ENCODE data around the gene DAB2IP. TPM values are rescaled to one million over a fixed set of nuclear protein-coding genes. Genes with fewer than 3 reads are reported as not detected.

Gene DAB2IP
- total and polyA plus RNA-seq, 2 donors from 2014 or later: 33.8 to 105 TPM

- DNase-seq: no peak
- TF ChIP-seq, protein P1, sequence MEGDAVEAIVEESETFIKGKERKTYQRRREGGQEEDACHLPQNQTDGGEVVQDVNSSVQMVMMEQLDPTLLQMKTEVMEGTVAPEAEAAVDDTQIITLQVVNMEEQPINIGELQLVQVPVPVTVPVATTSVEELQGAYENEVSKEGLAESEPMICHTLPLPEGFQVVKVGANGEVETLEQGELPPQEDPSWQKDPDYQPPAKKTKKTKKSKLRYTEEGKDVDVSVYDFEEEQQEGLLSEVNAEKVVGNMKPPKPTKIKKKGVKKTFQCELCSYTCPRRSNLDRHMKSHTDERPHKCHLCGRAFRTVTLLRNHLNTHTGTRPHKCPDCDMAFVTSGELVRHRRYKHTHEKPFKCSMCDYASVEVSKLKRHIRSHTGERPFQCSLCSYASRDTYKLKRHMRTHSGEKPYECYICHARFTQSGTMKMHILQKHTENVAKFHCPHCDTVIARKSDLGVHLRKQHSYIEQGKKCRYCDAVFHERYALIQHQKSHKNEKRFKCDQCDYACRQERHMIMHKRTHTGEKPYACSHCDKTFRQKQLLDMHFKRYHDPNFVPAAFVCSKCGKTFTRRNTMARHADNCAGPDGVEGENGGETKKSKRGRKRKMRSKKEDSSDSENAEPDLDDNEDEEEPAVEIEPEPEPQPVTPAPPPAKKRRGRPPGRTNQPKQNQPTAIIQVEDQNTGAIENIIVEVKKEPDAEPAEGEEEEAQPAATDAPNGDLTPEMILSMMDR (IDR thresholded peaks at IDR 0.05; ENCODE audit: borderline replicate concordance, extremely low read depth, insufficient read depth): no peak
- no peaks in the 10 kb centered on the region for H3K4me1 ChIP-seq (ENCODE audit: control insufficient read depth in 2 of 3, insufficient read depth in 2 of 3, low read depth in 1 of 3, low read length in 3 of 3)
- H3K27ac ChIP-seq (ENCODE audit: low read depth in 2 of 2, low read length in 2 of 2): no peak overlapping the region
- H3K27me3 ChIP-seq (ENCODE audit: control insufficient read depth, insufficient read depth, low read length): no peaks in the 10 kb centered on the region
- intact Hi-C loops (cut with DNase I): no loop called here
- H3K36me3 ChIP-seq (ENCODE audit: control insufficient read depth in 2 of 3, insufficient read depth in 3 of 3, low read length in 3 of 3): no peaks in the 10 kb centered on the region
- no peak overlapping the region for H3K4me3 ChIP-seq (ENCODE audit: low read length in 3 of 3)
- no peak overlapping the region for H3K9ac ChIP-seq (ENCODE audit: low read length in 3 of 3)
- H3K9me3 ChIP-seq (ENCODE audit: control insufficient read depth in 2 of 3, insufficient read depth in 1 of 3, low read length in 3 of 3): peaks cover 0 to 9% (median 2%) of the 10 kb centered on the region in 3 donors
- FAIRE-seq: no peak
Measured at GRCh38 chr9:121808781-121809180, 157.3 kb downstream of the DAB2IP start.

DNA sequence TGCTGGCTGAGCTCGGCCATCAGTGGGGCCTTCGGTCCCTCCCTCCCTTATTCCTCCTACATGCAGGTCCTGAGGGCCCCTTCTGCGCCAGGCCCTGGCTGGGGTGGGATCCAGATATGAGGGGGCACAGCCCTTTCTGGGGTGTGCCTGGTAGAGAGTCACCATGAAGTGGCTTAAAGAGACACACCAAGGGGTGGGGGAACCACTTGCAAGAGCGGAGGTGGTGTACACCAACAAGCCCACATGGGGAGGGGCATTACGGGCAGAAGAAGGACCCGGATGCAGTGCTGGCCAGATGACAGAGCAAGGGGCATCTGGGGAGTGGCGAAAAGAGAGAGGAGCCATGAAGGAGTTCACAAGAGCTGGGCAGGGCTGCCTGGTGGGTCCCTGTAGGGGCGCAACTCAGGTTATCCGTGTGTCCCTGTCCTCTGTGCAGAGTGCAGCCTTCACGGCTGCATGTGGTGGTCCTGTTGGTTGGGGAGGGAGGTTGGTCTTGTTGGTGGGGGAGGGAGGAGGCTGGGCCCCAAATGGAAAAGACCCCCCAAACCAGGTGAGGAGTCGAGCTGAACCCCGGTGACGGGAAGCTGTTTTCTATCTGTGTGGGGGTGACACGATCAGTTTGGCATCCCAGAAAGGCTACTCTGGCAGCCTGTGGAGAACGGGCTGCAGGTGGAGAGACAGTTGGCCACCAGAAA lies 158.1 kb downstream of the DAB2IP start:
- DNase-seq (no peak), FAIRE-seq (no peak)
- Histone ChIP-seq H3K27me3 (ENCODE audit: control insufficient read depth, insufficient read depth, low read length) (no peaks in the 10 kb centered on the region), H3K4me1 (ENCODE audit: control insufficient read depth in 2 of 3, insufficient read depth in 2 of 3, low read depth in 1 of 3, low read length in 3 of 3) (no peaks in the 10 kb centered on the region), H3K9ac (ENCODE audit: low read length in 3 of 3) (no peak overlapping the region), H3K36me3 (ENCODE audit: control insufficient read depth in 2 of 3, insufficient read depth in 3 of 3, low read length in 3 of 3) (no peaks in the 10 kb centered on the region), H3K4me3 (ENCODE audit: low read length in 3 of 3) (no peak overlapping the region), H3K27ac (ENCODE audit: low read depth in 2 of 2, low read length in 2 of 2) (no peak overlapping the region), H3K9me3 (ENCODE audit: control insufficient read depth in 2 of 3, insufficient read depth in 1 of 3, low read length in 3 of 3) (peaks cover 0 to 4% (median 2%) of the 10 kb centered on the region in 3 donors)
- intact Hi-C loops (cut with DNase I): no loop called here
- TF ChIP-seq, protein P1 (IDR thresholded peaks at IDR 0.05; ENCODE audit: borderline replicate concordance, extremely low read depth, insufficient read depth): no peak

GRCh38 chr9:121810489-121810888 lies 159.1 kb downstream of the DAB2IP start:
- FAIRE-seq: no peak
- peaks cover 0 to 2% (median 0%) of the 10 kb centered on the region in 3 donors for H3K9me3 ChIP-seq (ENCODE audit: control insufficient read depth in 2 of 3, insufficient read depth in 1 of 3, low read length in 3 of 3)

More at GRCh38 chr9:121810489-121810888, 159.1 kb downstream of the DAB2IP start:
- no peaks in the 10 kb centered on the region for H3K36me3 ChIP-seq (ENCODE audit: control insufficient read depth in 2 of 3, insufficient read depth in 3 of 3, low read length in 3 of 3)
- no peak for DNase-seq
- no peaks in the 10 kb centered on the region for H3K4me1 ChIP-seq (ENCODE audit: control insufficient read depth in 2 of 3, insufficient read depth in 2 of 3, low read depth in 1 of 3, low read length in 3 of 3)
- H3K27me3 ChIP-seq (ENCODE audit: control insufficient read depth, insufficient read depth, low read length): no peaks in the 10 kb centered on the region
- intact Hi-C loops (cut with DNase I): no loop called here
- H3K9ac ChIP-seq (ENCODE audit: low read length in 3 of 3): no peak overlapping the region
- no peak overlapping the region for H3K27ac ChIP-seq (ENCODE audit: low read depth in 2 of 2, low read length in 2 of 2)
- TF ChIP-seq, protein P1 (IDR thresholded peaks at IDR 0.05; ENCODE audit: borderline replicate concordance, extremely low read depth, insufficient read depth): no peak
- no peak overlapping the region for H3K4me3 ChIP-seq (ENCODE audit: low read length in 3 of 3)

Measured in kidney (tissue), 14 donors.